Activated naive CD4-positive, alpha-beta T cell (primary cell): Measurements from ENCODE around the gene HDAC9.

Source experiments
- DNase-seq, 4 experiments: peaks; one replicate each; lab custom pipeline; 2025; lab: John Stamatoyannopoulos, UW

The HDAC9 gene

DNA sequence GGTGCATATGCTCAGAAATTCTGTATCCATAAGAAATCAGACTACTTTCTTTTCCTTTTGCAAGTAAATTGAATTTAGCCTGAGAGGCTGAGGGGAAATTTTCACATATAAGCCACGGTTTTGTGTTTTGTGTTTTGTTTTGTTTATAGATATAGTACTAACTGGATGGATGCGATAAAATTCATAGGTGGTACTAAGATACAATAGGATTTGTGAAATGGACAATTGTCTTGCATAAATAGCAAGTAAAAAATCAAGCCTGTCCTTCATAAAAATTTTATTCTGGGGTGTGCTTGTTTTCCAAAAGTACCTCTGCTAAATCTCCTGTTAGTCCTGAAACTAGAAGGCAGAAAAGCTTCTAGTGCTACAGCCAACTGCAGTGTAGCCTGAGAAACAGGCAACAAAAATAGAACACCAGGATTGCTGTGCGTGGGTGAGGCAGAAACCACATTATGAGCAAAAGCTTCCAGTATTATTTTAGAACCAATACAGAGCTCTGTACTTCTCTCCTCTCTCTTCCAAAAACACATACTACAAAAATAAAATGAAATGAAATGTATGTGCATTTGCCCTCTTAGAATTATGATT lies 634 bp upstream of the HDAC9 start:
- no peak for DNase-seq

DNA sequence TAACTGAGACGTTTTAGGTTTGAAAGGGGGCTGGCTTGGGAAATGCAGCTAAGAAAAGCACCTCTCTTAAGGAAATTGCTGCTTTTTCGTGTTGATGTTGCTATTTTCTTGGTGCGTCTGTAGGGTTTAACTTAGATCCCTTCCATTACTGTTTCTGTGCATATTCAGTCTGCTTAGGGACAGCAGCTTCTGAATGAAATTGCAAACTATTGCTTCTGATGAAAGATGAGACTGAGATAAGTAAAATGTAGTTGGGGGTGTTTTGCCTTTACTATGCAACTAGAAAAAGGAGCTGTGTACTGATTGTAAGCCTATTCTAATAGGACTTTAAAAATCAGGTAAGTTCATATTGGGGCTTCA lies 772 bp downstream of the HDAC9 start:
- no peak for DNase-seq

GRCh38 chr7:18497082-18497481 lies 1.5 kb downstream of the HDAC9 start:
- DNase-seq: no peak

DNA sequence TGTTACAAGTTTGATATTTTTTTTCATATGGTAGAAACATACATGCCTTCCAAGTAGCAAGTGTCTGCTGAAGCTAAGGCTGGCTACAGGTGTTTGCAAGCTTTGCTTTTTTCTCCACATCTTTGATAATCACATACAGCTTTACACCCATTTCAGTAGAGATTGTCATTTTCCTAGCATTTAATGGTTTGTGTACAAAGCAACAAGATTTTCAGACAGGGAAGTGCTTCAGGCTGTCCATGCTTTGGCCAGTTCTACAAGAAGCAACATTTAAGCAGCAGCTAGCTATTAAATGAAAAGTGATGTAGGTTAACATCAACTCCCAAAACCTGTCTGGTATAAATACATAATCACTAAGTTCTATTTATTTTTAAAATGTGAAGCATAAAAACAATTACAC lies 2.3 kb downstream of the HDAC9 start:
- no peak for DNase-seq

GRCh38 chr7:18498341-18498740 lies 2.8 kb downstream of the HDAC9 start:
- no peak for DNase-seq

GRCh38 chr7:18499407-18500177 lies 4.0 kb downstream of the HDAC9 start:
- no peak for DNase-seq

DNA sequence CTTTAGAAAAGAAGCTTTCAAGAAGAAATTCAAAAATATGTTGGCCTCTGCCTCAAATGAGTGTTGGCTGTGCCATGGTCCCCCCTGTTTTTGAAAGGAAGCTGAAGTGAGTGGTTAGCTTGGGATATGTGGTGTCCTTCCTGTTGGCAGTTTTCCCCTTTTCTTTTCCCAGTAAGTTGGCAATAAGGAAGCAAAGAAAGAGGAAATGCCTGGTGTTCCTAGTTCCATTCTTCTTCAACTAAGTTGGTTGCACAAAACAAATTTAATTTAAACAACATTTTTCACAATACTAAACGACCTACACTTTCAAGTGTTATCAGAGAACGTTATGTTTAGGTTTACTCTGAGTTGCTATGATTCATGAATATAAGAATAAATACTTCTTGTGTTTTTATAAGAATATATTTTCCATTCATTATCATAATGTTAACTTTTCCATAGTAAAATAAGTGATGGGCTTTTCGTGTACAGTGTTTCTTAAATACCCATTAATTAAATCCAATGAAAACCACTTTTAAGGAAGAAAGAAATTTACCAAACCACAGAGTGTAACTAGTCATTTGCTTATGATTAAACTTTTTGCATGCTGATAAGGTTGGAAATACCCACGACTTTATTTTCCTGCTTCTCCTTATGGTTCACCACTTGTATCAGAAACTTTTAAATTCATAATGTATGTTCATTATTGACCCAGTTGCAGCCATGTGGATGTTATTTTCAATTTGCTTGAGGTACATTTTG lies 7.7 kb downstream of the HDAC9 start:
- no peak for DNase-seq

DNA sequence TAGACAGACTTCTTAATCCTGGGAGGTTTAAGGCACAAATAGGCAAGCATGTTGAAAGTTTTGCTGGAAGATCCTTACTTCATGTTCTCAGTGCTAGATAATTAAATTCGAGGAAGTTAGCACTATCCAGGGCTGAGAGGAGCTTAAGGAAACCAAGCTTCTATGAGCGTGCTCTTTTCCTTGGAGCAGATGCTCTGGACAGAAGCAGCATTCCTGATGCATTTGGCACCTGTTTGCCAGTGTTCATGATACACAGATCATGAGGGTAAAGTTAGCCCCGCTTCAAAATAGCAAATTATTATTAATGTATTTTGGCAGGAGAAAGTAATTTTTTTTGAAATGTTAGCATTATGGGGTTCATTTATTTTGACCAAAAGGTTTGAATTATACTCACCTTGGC lies 9.4 kb downstream of the HDAC9 start:
- DNase-seq: no peak

- DNase-seq: no peak
These were observed 10.4 kb downstream of the HDAC9 start for GRCh38 chr7:18505870-18506460.

GRCh38 chr7:18508443-18509427 lies 13.2 kb downstream of the HDAC9 start:
- DNase-seq: no peak

- no peak for DNase-seq
These were observed 13.9 kb downstream of the HDAC9 start for GRCh38 chr7:18509481-18509880.

- no peak for DNase-seq
These were observed 16.0 kb downstream of the HDAC9 start for GRCh38 chr7:18511351-18512140.

DNA sequence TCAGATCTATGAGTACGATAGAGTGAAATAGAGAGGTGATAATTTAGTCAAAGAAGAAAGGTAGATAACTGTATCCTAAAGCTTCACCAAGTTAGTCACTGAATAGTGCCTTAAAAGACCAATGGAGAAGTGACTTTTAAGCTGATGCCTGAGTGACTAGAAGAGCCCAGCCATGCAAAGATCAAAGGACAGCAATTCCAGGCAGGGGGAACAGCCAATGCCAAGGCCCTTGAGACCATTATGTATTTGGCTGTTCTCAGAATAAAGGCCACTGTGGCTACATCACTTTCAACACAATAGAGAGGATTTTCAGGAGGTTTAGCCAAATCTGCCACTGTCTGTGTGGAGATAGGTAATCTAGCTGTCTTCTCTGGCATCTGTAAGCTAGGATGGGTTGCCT lies 17.8 kb downstream of the HDAC9 start:
- DNase-seq: no peak

DNA sequence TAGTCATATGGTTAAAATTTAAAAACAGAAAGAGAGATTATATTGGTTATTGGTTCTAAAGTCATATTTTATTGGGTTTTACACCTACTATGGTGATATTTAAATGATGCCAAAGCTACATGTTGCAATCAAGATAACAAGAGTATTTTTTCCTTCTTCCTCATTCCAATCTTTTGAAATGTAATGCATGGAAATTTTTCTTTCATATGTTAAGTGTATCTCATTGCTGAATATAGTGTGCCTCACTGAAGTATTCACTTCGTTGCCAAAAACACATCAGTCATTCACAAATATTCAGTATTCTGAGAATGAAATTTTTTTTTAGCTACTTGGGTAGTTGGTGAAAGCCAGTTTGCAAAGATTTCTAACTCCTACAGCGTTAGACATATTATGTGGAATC lies 19.5 kb downstream of the HDAC9 start:
- DNase-seq: no peak

DNA sequence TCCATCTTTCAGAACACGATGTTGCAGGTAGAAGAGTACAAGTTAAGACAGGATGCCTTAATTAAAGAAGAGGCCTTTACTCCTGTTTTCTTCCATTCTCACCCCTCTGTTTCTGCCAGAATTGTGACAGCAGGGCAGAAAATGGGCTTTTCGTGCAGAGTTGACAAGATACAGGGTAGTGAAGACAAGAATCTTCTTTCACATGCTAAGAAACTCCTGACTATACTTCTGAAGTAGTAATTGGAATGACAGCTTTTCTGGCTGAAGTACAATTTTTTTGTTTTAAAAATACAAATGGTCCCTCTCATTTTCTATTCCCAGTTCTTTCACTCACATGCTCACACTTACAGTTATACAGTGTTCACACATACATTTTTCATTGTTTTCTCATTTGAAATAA lies 22.1 kb downstream of the HDAC9 start:
- DNase-seq: no peak

- no peak for DNase-seq
These were observed 23.0 kb downstream of the HDAC9 start for GRCh38 chr7:18518555-18518954.

- DNase-seq: no peak
These were observed 25.1 kb downstream of the HDAC9 start for GRCh38 chr7:18520450-18521235.

DNA sequence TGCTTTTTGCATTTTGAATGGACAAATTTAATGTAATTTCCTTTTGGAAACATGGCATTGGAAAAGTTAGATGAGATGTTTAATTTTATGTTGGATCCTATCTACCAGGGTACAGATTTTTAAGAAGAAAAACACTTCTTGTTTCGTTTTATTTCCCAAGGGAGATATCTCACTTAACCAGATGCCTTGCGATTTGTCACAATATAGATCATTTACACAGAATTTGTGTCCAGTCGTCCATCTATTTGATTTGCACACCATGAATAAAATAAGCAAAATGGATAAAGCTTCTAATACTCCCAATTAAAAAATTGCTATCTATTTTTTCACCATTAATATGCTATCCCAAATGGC lies 25.7 kb downstream of the HDAC9 start:
- no peak for DNase-seq

GRCh38 chr7:18521945-18522566 lies 26.5 kb downstream of the HDAC9 start:
- no peak for DNase-seq

- DNase-seq: no peak
These were observed 28.7 kb downstream of the HDAC9 start for GRCh38 chr7:18524248-18524647.
